Central memory CD4-positive, alpha-beta T cell (primary cell): Measurements from ENCODE around the gene PFDN1.

ENCODE experiments used
- DNase-seq: peaks from one replicate; pipeline ENCODE4 v3.0.0; 2022

Gene PFDN1

DNA sequence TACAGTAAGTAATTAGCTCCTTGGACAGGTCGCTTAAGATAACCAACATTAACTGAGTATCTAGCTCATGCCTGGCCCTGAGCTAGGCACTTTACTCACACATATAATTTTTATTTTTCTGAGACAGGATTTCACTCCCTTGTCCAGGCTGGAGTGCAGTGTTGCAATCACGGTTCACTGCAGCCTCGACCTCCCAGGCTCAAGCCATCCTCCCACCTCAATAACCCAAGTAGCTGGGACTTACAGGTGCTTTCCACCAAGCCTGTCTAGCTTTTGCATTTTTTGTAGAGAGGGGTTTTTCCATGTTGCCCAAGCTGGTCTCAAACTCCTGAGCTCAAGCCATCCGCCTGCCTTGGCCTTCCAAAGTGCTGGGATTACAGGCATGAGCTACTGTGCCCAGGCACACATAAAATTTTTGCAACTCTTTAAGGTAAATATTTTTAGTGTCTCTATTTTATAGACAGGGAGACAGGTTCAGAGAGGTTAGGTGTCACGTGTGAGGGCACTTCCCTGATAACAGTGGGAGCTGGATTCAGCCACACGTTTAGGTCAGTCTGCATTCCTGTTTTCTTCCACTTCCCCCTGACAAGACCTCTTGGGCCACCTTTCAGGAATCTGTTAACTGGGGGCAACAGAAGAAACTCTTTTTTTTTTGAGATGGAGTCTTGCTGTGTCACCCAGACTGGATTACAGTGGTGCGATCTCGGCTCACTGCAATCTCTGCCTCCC, 25.3 kb upstream of the PFDN1 start:
- no peak for DNase-seq

GRCh38 chr5:140327589-140327988, 24.7 kb upstream of the PFDN1 start:
- no peak for DNase-seq

DNA sequence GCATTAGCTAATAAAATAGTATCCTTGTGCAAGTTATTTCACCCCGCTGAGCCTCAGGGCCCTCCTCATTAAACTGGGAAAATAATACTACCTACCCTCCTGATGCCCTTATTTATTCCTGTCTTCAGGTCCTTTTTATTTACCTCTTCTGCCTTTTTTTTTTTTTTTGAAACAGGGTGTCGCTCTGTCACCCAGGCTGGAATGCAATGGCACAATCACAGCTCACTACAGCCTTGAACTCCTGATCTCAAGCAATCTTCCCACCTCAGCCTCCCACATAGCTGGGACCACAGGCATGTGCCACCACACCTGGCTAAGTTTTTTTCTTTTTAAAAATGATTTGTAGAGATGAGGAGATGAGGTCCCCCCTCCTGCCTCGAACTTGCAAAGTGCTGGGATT, 22.6 kb upstream of the PFDN1 start:
- DNase-seq: no peak

DNA sequence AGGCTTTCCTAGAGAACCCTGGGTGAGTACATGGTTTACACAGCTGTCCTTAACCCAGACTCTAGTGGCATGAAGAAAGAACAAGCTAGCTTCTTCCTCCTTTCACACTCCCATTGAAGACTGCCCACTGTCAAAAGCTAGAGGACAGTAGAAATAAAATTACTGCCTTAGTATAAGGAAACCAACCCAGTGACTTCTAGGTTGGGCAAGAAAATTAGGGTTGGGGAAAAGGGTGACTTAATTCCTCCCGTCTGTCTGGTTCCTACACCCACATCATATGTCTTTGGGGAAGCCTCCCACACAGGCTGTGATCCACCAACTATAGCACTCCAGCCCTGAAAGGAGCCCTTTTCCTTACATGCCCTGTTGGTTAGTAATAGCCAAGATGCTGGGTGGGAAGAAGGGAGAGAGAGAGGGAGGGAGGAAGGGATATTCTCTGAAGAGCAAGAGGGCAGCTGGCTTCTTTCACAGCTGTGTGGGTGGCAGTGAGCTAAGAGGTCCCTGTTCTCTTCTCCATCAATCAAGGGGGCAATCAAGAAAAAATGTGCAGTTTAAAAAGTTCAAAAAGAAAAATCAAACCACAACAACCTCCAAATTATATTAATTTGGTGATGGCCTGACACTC, 21.8 kb upstream of the PFDN1 start:
- DNase-seq: no peak

DNA sequence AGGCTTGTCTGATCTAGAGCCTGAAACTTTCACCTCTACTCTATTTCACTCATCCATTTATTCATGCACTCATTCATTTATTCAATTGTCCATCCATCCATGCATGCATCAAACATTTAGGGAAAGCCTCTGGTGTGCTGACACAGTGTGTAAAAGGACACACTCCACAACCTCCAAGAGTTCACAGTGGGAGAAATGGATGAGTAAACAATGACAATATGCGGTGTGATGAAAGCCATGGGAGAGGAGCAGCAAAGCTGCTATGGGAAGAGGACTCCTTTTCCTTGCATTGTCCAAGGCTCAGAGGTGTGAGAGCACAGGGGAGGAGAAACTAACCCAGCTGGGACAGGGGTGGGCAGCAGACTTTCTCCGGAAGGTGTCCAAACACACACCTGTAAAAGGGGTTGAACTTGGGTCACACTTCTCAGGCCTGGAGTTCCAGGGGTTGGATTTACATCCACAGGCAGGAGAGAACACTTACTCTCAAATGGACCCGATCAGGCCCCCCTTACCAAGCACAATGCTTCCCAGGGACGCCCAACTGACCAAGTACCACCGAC, 21.2 kb upstream of the PFDN1 start:
- DNase-seq: no peak

DNA sequence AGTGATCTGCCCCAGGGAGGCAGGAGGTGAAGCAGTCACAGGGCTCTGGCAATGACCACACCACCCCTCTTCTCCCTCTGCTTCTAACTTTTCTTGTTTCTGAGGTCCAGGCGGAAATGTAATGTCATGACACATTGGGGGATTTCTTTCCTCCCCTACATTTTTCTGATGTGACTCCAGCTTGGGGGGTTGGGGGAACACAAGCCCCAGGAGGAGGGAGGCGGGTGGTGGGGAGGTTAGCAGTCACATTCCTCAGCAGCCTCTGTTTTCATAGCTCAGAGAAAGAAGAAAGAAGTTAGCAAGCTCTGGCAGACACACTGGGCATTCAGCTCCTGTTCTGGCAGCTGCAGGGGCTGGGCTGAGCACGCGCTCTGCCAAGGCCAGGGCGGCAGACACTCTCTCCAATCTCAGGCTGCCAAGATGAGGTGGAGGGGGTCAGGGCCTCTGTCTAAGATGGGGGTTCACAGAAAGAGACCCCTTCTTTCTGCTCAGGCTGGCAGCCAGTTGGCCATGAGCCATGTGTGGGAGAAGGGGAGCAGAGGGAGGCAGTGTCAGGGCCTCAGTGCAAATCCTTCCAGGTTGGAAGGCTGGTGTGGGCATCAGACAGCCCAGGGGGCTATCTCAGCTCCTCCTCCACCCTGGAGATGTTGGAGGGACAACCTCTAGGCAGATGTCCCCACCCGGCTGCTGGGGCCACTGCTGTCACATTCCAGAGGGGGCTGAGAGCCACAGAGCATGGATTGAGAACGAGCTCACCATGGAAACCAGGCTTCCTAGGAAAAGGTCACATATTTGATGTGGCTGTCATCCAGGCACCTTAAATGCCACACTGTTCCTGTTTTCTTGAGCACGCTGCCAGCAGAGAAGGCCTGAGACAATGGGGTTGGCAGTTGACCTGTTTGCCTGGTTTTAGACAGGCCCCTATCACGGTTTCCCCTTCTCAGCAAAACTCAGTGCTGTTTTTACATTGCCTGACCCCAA, 20.1 kb upstream of the PFDN1 start:
- no peak for DNase-seq

DNA sequence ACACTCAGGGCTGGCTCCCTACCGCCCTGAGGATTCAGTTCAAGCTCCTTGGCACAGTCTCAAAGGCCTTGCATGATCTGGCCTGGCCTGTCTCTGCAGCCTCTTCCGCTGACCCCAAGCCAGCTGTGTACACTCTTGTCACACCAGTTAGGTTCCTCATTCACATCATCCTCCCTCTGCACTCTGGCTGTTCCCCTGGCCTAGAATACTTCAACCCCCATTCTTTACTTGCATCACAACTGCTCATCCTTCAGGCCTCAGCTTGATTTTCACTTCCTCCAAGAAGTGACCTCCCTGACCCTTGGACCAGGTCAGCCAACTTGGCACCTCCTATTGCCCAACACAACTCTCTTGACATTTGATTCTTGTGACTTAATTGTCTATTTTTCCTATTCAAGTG, 18.9 kb upstream of the PFDN1 start:
- DNase-seq: no peak

DNA sequence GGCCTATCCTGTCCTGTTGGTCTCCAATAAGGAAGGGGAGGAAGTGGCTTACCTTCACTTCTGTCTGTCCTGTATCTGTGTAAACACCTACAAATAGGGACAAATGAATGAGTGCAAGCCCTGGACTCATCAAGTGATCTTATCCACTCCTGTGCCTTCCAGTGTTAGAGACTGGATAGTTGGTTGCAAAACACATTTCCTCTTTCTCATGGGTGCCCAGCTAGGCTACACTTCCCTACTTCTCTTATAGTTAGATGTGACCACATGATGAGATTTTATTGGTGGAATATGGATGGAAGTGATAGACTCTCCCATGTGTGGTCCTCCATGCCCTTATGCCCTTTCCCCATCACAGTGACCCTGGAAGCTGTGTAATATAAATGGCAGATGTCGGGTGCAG, 16.9 kb upstream of the PFDN1 start:
- DNase-seq: no peak

- no peak for DNase-seq
Observed at GRCh38 chr5:140318792-140319191, 15.9 kb upstream of the PFDN1 start.

- no peak for DNase-seq
Observed at GRCh38 chr5:140317859-140318258, 15.0 kb upstream of the PFDN1 start.

DNA sequence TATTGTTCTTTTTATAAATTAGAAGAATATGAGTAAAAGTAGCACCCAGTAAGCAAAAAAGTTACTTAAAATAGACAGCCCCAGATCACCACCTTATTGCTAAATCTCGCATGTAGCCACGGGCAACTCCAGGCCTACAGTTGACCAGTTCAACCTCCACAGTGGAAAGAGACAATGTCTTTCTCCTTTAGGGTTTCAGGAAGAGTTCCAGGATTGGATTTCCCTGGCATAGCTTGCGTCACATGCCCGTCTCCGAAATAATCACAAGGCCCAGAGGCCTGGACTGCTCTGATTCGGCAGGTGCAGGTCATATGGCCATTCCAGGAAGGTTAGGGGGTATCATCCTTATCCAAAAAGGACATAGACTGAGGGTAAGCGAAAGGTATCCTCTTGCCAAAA, 9.9 kb upstream of the PFDN1 start:
- DNase-seq: no peak

DNA sequence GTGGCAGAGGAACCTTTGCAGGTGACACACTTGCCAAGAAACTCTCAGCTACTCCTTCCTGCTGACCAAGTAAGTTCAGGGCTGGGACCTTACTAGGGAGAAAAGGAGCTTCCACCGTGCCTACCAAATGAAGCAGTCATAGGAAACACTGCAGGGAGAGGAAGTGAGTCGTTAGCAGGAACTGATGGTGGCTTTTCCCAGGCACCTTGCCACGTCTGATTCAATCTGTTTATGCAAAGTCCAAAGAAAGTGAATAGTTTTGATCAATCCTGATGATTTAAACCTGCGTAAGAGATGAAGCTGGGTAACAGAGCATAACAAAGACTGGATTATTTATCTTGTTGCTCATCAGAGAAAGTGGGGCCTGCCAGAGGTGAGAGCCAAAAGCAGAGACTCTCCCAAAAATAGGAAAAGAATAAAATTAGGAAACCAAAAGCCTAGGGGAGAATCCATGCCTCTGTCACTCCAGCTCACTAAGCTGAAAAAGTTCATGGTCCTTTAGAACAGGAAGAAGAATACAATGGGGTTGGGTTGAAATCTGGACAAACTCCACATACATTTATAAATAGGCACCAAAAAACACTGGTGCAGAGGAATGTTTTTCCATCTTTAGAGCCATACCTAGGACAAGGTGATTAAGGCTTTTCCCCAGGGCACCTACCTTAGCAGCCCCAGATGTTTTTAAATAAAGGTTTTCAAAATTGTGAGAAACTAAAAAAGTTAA, 9.3 kb upstream of the PFDN1 start:
- no peak for DNase-seq

GRCh38 chr5:140311011-140311467, 8.1 kb upstream of the PFDN1 start:
- DNase-seq: no peak

DNA sequence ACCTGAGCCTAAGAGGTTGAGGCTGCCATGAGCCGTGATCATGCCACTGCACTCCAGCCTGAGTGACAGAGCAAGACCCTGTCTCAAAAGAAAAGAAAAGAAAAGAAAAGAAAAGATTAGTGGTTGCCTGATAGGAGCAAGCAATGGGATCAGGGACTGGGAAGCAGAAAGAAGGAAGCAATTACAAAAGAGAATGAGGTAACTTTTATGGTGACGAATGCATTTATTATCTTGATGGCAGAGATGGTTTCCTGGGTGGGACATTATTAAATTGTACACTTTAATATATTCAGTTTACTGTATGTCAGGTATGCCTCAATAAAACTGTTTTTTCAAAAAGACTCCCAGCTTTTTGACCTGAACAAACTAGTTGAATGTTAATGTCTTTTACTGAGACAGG, 7.5 kb upstream of the PFDN1 start:
- DNase-seq: no peak

- no peak for DNase-seq
Observed at GRCh38 chr5:140309706-140310249, 6.9 kb upstream of the PFDN1 start.

DNA sequence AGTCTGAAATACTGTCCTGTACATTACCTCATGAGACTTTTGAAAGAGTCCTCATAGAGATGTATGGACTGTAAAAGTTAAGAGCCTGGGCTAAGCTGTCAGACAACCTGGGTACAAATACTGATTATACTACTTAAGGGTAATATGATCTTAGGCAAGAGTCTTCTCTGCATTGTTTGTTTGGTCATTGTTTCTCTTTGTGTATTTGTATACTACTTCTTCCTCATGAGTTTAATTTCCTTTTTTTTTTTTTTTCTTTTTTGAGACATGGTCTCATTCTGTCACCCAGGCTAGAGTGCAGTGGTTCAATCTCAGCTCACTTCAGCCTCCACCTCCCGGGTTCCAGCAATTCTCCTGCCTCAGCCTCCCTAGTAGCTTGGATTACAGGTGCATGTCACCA, 2.6 kb upstream of the PFDN1 start:
- DNase-seq: no peak

- DNase-seq: no peak
Observed at GRCh38 chr5:140303966-140304365, 1.1 kb upstream of the PFDN1 start.

- DNase-seq: no peak
Observed at GRCh38 chr5:140301136-140301535, 1.8 kb downstream of the PFDN1 start.

DNA sequence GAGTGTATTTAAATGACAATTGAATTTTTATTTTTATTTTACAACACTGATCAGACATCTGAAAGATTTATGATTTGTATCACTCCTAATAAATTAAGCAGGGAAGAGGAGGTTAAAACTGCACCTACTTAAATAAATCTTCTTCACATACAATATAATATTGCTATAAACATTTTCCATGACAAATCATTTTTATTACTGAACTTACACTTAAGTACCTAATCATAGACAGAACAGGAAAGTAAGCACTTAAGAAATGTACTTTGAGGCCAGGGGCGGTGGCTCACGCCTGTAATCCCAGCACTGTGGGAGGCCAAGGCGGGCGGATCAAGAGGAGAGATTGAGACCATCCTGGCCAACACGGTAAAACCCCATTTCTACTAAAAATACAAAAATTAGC, 3.8 kb downstream of the PFDN1 start:
- DNase-seq: no peak

DNA sequence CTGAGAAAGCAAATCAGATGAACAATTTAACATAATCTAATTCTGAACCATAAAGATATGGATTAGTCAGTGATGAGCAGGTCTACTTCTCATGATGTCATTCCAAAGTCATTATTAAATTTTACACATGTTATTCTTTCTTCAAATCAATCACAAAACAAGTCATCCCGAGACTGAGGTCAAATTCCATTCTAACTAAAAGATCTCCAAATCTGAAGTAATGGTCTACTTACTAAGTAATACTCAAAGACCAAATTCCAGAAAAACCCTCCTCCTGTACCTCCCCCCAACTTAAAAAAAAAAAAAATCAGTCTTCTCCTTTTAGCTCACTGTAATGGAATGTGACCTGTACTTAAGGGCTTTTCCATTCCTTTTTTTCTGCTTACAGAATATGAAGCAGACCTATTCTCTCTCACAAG, 4.7 kb downstream of the PFDN1 start:
- no peak for DNase-seq

DNA sequence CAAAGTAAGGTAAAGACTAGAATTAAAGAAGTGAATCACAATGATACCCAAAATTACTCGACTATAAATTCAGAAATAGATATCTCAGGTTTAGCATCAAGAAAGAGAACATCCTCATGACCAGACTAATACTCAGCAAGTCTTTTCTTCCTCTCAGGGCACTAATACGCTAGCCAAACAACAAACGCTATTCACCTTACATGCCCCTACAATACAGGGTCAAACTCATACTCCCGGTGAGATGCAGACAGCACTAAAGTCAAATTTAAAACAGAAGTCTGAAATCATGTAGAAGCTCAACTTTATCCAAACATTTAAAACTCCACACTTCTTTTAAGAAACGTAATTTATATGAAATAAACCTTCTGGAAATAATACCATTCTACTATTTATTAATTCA, 5.6 kb downstream of the PFDN1 start:
- DNase-seq: no peak

- DNase-seq: no peak
Observed at GRCh38 chr5:140296289-140296688, 6.6 kb downstream of the PFDN1 start.
